ENCODE results near the gene CLTC.
"Not testable (repeated sequence)": the region's sequence is repeated elsewhere in the genome, so short reads cannot be mapped to it uniquely, and the experiment has no call there.

The CLTC gene

DNA sequence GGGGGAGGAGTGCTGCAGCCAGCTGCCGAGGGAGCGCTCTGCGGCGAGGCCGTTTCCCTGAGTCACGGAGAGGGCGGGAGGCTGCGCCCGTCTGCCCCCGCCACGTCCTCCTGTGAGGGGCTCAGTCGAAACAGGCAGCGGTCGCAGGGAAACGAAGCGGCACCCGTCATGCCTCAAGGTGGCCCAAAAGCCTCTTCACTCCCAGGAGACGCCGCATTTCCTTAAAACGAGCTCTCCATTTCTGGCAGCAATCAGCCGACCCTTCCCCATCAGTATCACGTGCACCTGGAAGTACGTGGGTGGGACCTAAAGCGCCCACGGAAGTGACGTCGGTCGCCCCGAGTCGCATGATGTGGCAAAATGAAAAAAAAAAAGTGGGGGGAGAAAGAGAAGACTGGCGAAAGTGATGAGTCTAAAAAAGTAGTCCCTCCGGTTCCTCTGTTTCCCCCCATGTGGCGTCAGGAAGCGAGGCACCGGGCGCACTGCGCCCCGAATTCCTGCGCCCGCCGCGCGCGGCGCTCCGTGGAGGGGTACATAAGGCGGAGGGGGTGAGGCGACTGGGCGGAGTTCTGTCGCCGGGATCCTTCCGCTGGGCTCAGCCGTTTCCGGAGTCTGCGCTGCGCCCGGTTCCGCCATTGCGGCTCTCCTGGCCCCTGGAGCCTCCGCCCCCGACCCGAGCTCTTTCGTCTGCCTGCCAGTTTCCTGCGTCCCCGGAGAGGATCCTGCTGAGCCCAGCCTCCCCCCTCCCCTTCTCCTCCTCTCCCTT is at the start of gene CLTC:
Gene CLTC (plus strand): TSS at position 598 of the 766 bp plus-strand sequence. CDS start 237 bp downstream, outside the sequence.
- peak; percentile 88 to 93 for DNase-seq (ENCODE audit: low read depth in 2 of 2)

DNA sequence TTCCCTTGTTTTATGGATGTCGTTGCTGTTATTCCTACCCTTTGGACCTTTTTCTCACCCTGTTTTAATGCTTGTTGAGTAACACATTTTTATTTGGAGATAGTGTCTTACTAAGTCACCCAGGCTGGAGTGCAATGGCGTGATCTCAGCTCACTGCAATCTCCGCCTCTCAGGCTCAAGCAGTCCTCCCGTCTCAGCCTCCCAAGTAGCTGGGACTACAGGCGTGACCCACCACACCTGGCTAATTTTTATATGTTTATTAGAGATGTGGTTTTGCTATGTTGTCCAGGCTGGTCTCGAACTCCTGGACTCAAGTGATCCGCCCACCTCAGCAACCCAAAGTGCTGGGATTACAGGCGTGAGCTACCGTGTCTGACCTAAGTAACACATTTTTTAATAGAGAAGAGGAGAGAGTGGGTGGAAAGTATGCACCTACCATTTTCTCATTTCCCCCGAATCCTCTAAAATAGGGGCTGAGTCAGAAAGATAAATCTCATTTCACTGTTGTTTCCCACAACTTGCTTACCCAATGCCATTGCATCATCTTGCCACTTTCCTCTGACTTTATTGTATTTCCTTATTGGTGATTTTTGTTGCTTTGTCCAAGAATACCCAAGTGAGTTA is 47.3 kb upstream of the CLTC start:
- DNase-seq (ENCODE audit: low read depth in 2 of 2) = no peak

DNA sequence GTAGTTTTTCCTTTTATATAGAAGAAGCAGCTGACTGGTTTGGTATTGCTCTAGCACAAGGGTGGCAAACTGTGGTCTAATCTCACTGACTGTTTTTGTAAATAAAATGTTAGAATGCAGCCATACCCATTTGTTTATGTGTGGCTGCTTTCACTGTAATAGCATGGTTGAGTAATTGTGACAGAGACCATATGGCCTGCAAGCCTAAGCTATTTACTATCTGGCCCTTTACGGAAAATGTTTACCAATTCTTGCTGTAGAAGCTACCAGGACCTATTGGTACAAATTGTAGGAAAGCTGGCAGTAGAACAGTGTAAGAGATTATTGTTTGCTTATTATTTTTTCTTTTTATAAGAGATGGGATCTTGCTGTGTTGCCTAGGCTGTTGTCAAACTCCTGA is 35.5 kb upstream of the CLTC start:
- DNase-seq (ENCODE audit: low read depth in 2 of 2) = not testable (repeated sequence)

DNA sequence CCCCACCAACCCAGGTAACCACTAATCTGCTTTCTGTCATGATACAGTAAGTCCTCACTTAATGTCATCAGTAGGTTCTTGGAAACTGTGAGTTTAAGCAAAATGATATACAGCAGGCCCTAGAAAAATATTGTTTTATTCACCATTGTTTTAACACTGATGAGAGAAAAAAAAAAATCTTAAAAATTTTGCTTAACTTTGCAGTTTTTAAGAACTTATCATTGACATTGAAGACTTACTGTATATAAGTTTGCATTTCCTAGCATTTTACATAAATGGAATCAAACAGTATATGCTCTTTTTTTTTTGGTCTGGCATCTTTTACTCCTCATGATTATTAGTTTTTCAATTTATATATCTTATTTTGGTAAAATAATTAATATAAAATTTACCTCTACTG is 19.5 kb upstream of the CLTC start:
- no peak for DNase-seq (ENCODE audit: low read depth in 2 of 2)

DNA sequence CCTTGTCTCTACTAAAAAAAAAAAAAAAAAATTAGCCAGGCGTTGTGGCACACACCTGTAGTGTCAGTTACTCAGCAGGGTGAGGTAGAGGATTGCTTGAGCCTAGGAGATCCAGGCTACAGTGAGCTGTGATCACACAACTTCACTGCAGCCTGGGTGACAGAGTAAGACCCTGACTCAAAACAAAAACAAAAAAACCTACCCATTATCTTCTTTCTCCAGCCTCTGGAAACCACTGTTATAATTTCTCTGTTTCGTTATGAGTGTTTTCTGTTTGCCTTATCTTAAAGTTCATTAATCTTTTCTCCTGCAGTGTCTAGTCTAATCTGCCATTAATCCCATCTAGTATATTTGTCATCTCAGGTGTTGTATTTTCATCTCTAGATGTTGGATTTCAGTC is 18.6 kb upstream of the CLTC start:
- no peak for DNase-seq (ENCODE audit: low read depth in 2 of 2)

DNA sequence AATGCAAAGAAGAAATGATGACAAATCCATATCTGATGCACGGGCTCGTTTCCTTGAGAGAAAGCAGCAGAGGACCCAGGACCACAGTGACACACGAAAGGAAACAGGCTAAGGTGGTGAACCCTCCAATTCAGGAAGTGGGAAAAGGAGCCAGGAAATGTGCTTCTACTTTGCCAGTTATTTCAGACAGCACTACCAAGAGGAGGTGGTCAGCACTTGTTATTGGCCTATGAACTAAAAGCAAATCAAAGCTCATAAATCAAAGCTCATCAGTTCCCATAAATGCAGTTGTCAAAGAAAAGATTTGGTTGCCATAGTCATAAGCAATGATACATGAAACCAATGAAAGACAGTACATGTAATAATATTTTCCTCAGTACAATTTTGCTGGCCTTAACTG is 12.6 kb upstream of the CLTC start:
- DNase-seq (ENCODE audit: low read depth in 2 of 2) = no peak

DNA sequence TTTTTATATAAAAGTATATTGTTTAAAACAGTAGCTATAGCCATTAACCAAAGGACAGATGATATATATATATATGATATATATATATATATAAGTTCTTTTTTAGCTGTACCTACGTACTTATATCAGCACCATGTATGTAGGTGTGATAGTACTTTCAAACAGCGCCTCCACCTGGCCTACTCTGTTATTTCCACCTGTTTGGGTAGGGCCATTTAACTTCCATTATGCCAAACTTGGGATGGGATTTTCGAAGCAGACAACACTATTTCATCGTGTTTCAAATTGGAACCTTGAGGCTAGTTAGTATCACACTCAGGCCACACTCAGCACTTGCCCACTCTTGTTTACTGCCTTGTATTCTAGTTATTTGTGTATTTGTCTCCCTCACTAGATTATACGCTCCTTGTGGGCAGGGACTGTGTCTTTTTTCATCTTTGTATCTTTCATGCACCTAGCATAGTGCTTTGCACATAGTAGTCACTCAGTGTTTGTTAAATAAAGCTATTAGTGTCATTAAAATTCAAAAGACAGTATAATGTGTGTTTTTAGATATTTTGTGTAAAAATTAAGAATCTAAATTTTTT is 11.8 kb upstream of the CLTC start:
- DNase-seq (ENCODE audit: low read depth in 2 of 2) = peak; percentile 26 to 49

DNA sequence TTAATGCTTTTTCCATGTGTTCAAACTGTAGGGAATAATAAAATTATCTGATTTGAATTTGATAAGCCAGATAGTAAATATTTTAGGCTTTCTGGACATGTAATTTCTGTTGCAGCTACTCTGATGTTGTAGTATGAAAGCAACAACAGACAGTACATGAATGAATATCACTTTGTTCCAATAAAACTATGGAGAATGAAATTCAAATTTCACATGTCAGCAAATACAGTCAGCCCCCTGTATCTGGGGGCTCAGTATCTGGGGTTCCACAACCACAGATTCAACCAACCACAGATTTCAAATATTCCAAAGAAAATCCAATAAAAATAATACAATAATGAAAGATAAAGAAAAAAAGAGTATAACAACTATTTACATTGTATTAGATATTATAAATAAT is 8.2 kb upstream of the CLTC start:
- no peak for DNase-seq (ENCODE audit: low read depth in 2 of 2)

DNA sequence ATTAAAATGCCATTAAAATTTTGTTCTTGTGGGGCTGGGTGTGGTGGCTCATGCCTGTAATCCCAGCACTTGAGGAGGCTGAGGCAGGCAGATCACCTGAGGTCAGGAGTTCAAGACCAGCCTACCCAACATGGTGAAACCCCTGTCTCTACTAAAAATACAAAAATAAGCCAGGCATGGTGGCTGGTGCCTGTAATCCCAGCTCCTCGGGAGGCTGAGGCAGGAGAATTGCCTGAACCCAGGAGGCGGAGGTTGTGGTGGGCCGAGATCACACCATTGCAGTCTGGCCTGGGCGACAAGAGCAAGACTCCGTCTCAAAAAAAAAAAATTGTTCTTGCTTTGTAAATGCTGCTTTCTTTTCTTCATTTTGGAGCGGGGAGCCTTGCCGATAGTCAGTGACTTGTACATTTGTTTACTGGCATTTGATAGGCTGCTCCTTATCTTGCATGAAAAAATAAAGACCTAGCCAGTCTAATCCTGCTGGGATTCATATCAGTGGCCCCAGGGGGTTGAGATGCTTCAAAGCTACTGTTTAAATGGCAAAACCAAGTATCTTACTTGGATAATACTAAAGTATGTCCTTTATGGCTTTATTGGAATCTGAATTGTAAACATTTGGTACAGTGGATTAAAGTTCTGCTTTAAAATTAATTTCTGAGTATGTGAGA is 3.3 kb upstream of the CLTC start:
- no peak for DNase-seq (ENCODE audit: low read depth in 2 of 2)

DNA sequence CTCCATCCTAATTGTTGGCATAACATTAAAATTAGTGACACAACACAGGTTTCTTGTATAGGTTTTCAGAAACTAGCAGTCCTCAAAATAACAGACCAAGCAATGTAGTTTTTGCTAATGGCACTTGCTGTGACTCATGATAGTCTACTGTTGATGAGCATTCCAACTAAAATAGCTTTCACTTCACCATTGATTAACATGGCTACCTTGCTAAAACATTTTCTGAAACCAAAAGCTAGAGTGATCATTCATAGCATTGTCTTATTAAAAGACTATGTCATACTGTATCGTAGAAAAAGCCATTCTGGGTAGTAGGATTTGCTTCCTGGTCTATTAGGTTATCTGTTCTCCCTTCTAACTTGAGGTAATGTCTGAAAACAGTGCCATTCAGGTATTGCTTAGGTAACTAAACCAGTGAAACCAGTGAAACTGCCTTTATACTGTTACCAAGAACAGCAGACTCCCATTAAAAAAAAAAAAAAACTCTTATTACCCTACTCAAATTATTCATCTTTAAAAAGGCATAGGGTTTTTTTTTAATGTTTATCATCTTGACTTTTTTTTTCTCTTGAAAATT is 2.5 kb upstream of the CLTC start:
- DNase-seq (ENCODE audit: low read depth in 2 of 2) = no peak

DNA sequence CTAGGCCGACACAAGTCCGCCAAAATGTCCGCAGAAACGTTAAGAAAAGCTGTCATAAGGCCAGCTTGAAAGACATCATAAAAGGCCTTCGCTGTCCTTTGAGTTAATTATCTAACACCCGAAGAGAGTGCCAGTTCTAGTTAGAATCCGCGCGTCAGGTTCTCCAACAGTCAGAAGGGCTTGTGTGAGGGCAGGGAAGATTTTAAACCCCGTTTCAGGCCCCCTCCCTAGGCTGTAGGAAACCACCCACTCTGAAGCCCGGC is 729 bp upstream of the CLTC start:
- DNase-seq (ENCODE audit: low read depth in 2 of 2) = no peak

DNA sequence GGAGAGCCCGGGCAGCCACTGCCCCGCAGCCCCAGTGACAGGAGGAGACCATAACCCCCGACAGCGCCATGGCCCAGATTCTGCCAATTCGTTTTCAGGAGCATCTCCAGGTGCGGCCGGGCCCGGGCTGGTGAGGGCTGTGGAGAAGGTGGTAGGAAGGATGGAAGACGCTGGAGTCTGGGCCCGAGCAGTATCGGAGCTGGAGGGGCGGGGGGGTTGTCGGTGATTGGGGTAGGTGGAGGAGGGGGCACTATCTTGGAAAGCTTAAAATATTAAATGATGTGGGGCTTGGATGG is 317 bp downstream of the CLTC start:
- no peak for DNase-seq (ENCODE audit: low read depth in 2 of 2)

DNA sequence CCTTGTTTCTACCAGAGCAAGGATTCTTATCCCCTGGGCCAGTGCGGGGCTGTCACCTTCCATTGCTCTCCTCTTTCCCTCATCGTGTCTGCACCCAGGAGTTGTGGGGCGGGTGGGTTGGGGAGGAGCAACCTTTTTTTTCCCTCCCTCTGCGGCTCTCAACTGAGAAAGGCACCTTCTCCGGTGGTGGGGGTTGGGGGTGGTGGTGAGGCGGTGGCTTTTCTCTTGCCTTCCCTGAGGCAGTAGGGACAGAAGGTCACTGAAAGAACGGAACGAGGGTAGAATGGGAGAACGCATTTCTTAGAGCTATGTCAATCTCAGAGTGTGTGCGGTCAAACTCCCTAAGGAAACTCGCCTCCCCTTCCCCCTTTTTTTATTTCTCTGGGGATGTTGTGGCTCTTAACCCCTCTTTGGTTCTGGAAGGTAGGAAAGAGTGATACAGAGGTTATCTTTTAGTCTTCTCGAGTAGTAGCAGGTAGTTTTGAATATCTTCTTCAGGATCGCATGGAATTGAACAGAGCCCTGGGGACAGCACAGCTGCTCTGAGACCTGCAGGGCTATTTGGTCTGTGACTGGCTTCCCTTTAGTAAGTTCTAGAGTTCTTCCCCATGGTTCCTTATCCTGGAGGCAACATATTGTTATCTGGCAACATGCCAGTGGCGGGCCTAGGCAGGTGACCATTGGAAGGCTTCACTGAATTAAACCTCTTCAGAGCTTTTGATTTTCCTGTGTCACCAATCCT is 994 bp downstream of the CLTC start:
- DNase-seq (ENCODE audit: low read depth in 2 of 2) = peak; percentile 38 to 45

DNA sequence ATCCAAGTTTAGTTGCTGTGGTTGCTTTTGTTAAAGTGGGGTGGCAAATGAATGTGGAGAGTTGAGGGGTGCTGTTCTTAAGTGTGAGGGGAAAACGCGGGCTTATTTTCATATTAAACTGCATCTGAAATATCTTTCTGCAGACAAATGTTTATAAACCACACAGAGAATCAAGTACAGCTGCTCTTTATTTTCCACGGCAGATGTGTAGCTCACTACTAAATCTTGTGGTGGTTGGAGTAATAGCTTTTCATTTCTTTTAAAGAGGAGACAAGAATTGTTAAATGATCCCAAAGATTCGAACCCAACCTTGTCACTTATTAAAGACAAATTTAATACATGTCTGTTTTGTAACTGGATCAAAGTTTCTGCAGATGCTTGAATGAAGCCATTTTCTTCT is 2.1 kb downstream of the CLTC start:
- DNase-seq (ENCODE audit: low read depth in 2 of 2) = no peak

DNA sequence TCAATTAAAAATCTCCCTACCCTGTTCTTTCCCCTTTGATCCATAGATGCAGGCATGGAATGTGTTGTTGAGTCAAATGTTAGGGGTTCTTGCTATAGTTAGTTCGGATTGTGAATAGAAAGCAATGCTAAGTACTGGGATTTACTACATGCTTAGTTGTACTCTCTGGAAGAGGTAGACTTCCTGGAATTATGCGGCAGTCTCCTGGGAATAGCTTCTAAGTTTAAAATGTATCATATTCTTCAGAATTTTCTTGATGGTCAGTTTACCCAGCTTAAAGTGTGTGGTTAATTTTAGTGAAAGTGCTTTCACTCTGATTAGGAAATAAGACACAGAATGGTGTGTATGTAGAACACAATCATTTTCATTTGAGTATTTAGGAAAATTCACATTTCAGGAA is 3.5 kb downstream of the CLTC start:
- no peak for DNase-seq (ENCODE audit: low read depth in 2 of 2)

DNA sequence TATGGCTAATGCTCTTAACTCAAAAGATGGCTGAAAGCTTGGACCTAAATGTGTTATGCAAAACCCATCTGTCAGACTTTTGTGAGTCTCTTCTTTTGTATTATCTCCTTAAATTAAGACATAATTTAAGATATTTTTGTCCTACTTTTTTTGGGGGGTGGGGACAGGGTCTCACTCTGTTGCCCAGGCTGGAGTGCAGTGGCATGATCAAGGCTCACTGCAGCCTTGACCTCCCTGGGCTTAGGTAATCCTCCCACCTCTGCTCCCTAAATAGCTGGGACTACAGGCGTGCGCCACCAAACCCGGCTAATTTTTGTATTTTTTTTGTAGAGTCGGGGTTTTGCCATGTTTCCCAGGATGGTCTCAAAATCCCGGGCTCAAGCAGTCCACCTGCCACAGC is 7.1 kb downstream of the CLTC start:
- DNase-seq (ENCODE audit: low read depth in 2 of 2) = no peak

DNA sequence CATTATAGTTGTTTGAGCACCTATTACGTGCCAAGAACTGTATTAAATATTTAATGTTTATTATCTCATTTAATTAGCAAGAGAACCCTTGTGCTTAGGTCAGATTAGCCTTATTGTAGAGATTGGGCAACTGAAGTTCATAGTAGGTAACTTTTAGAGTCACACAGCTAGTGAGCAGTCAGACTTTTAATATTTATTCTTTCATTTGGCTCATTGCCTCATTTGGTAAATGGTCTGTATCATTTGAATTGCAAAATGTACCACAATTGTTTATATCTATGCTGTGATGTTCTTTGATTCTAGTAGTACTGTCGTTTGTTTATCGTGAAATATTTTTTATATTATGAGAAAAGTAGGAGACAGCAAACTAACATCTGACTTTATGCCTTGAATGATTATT is 7.6 kb downstream of the CLTC start:
- DNase-seq (ENCODE audit: low read depth in 2 of 2) = no peak

DNA sequence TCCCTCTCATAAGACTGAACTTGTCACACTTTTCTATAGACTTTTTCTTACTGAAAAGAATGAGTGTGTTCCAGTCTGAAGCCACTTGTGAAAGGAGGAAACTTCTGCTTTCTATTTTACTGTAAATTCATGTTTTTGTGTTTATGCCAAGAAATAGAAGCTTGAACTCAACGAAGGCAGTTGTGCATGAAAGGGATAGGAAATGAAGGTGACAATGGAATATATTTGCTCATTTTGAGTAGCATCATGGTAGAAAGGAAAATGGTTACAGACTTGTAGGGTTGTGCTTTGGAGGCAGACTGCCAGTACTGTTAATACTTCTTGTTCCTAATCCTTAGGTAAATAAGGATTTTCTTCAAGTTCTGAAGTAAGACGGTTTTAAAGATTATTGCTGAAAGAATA is 8.1 kb downstream of the CLTC start:
- no peak for DNase-seq (ENCODE audit: low read depth in 2 of 2)

DNA sequence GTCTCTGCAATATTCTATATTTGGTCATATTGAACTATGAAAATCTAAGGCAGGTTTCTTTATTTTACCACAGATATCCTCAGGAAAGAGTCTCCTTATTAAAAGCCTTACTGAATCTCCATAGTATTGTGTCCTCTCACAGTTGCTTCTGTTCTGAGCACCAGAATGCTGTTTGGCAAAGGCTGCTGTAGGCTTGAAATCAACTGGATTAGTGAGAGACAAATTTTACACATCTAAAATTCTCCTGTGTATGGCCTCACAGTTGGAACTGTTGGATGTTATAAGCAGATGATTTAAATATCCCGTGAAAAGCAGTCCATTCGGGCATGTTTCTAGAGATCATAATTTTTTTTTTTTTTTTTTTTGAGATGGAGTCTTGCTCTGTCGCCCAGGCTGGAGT is 9.5 kb downstream of the CLTC start:
- DNase-seq (ENCODE audit: low read depth in 2 of 2) = no peak

DNA sequence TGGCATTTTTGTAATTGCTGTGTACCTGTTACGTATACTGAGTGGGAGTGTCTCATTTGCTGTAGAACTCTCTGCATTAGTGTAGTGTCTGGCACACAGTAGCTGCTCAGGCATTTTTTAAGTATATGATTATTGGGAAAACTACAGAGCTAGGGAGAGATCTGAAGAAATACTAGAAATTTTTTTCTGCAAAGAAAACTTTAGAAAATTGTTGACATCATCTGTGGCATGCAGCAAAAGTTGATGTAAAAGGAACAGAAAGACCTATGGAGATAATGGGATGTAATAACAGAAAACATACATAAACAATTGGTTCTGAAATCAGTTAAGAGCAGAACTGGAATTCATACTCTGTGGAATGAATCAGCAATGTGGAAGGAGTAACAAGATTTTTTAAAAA is 11.6 kb downstream of the CLTC start:
- DNase-seq (ENCODE audit: low read depth in 2 of 2) = no peak

DNA sequence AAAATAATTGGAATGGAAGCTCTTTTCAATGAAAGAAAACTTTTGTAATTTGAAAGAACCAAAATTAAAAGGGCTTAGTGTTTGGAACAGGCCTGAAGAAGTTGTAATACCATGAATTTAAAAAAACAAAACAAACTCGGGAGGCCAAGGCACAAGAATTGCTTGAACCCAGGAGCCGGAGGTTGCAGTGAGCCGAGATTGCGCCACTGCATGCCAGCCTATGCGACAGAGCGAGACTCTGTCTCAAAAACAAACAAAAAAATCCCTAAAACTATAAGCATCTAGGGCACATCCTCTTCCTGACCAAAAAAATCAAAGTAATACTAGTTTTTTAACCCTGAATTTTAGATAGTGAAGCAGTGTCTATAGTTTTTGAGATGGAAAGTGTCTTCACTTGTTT is 12.7 kb downstream of the CLTC start:
- DNase-seq (ENCODE audit: low read depth in 2 of 2) = no peak

DNA sequence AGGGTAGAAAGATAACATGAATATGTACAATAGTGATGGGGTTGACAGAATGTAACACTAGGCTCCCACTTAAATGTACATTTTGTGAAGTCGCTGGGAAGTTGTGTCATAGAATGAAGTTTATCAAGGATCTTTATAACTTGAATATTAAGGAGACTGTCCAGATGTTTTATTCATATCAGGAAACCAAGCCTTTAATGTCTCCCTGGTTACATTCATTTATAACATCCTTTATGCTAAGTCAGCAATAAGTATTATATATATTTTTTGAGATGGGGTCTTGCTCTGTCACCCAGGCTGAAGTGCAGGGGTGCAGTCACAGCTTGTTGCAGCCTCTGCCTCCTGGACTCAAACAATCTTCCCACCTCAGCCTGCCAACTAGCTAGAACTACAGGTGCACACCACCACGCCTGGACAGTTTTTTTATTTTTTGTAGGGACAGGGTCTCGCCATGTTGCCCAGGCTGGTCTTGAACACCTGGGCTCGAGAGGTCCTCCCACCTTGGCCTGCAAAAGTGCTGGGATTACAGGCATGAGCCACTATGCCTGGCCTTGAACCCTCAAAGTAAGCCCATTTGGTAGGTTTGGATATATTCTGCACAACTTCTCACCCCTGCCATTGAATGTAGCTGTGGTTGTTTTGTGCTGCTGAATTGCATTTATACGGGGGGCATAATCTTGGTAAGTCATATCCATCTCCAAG is 14.1 kb downstream of the CLTC start:
- no peak for DNase-seq (ENCODE audit: low read depth in 2 of 2)

Measured in stimulated activated CD4-positive, alpha-beta T cell treated with anti-CD3 and anti-CD28 coated beads, Interleukin-4, amount 100 ng/mL, for 48 hours (primary cell).